ENCODE results near the gene ATP2A1.
"Not testable (repeated sequence)": the region's sequence is repeated elsewhere in the genome, so short reads cannot be mapped to it uniquely, and the experiment has no call there.

ATP2A1 gene

GRCh38 chr16:28926284-28926683 is 48.0 kb downstream of the ATP2A1 start:
- not testable (repeated sequence) for H3K36me3 ChIP-seq (ENCODE audit: control insufficient read depth, insufficient read depth, low read length); H3K27ac ChIP-seq (ENCODE audit: low read depth, low read length); H3K9me3 ChIP-seq (ENCODE audit: control insufficient read depth, insufficient read depth, low read length); H3K9ac ChIP-seq (ENCODE audit: low read depth, low read length); H3K4me1 ChIP-seq (ENCODE audit: control insufficient read depth, insufficient read depth, low read length); H3K27me3 ChIP-seq (ENCODE audit: control insufficient read depth, insufficient read depth, low read length)
- H3K4me3 ChIP-seq (ENCODE audit: low read depth, low read length) = peak overlapping the region; percentile 88

GRCh38 chr16:28927815-28928214 is 49.5 kb downstream of the ATP2A1 start:
- Histone ChIP-seq H3K36me3 (ENCODE audit: control insufficient read depth, insufficient read depth, low read length) (no peaks in the 10 kb centered on the region; the same call in 1 of the 2 replicates), H3K9ac (ENCODE audit: low read depth, low read length) (no peak overlapping the region), H3K4me1 (ENCODE audit: control insufficient read depth, insufficient read depth, low read length) (peaks cover 3% of the 10 kb centered on the region; the same call in 1 of the 2 replicates), H3K27me3 (ENCODE audit: control insufficient read depth, insufficient read depth, low read length) (no peaks in the 10 kb centered on the region), H3K9me3 (ENCODE audit: control insufficient read depth, insufficient read depth, low read length) (no peaks in the 10 kb centered on the region), H3K4me3 (ENCODE audit: low read depth, low read length) (no peak overlapping the region), H3K27ac (ENCODE audit: low read depth, low read length) (no peak overlapping the region)

GRCh38 chr16:28930203-28930602 is 51.9 kb downstream of the ATP2A1 start:
- H3K36me3 ChIP-seq (ENCODE audit: control insufficient read depth, insufficient read depth, low read length) = no peaks in the 10 kb centered on the region
- H3K27me3 ChIP-seq (ENCODE audit: control insufficient read depth, insufficient read depth, low read length) = no peaks in the 10 kb centered on the region
- no peaks in the 10 kb centered on the region for H3K4me1 ChIP-seq (ENCODE audit: control insufficient read depth, insufficient read depth, low read length)
- no peak overlapping the region for H3K4me3 ChIP-seq (ENCODE audit: low read depth, low read length)
- H3K9ac ChIP-seq (ENCODE audit: low read depth, low read length) = no peak overlapping the region
- H3K9me3 ChIP-seq (ENCODE audit: control insufficient read depth, insufficient read depth, low read length) = no peaks in the 10 kb centered on the region
- H3K27ac ChIP-seq (ENCODE audit: low read depth, low read length) = no peak overlapping the region

GRCh38 chr16:28930652-28931051 is 52.4 kb downstream of the ATP2A1 start:
- no peak overlapping the region for H3K9ac ChIP-seq (ENCODE audit: low read depth, low read length)
- no peak overlapping the region for H3K27ac ChIP-seq (ENCODE audit: low read depth, low read length)
- H3K27me3 ChIP-seq (ENCODE audit: control insufficient read depth, insufficient read depth, low read length) = no peaks in the 10 kb centered on the region
- H3K4me1 ChIP-seq (ENCODE audit: control insufficient read depth, insufficient read depth, low read length) = no peaks in the 10 kb centered on the region
- no peaks in the 10 kb centered on the region for H3K36me3 ChIP-seq (ENCODE audit: control insufficient read depth, insufficient read depth, low read length)
- no peak overlapping the region for H3K4me3 ChIP-seq (ENCODE audit: low read depth, low read length)
- H3K9me3 ChIP-seq (ENCODE audit: control insufficient read depth, insufficient read depth, low read length) = no peaks in the 10 kb centered on the region

- no peak within 1 kb of the TSS for H3K27ac ChIP-seq (ENCODE audit: low read depth, low read length)
- H3K9me3 ChIP-seq (ENCODE audit: control insufficient read depth, insufficient read depth, low read length) = no peaks in the 10 kb centered on the region
- no peaks in the 10 kb centered on the region for H3K27me3 ChIP-seq (ENCODE audit: control insufficient read depth, insufficient read depth, low read length)
- no peak within 1 kb of the TSS for H3K9ac ChIP-seq (ENCODE audit: low read depth, low read length)
- H3K36me3 ChIP-seq (ENCODE audit: control insufficient read depth, insufficient read depth, low read length) = no peaks in the 10 kb centered on the region
- peaks cover 4% of the 10 kb centered on the region; the same call in 1 of the 2 replicates for H3K4me1 ChIP-seq (ENCODE audit: control insufficient read depth, insufficient read depth, low read length)
- no peak within 1 kb of the TSS for H3K4me3 ChIP-seq (ENCODE audit: low read depth, low read length)
These were observed 53.5 kb downstream of the ATP2A1 start, which contains the start of gene CD19 for GRCh38 chr16:28931801-28932225. Gene CD19, plus strand, starts transcription at chr16:28931971. Its CDS starts 30 bp downstream, at chr16:28932001.

- H3K27ac ChIP-seq (ENCODE audit: low read depth, low read length) = no peak overlapping the region
These were observed 54.3 kb downstream of the ATP2A1 start for GRCh38 chr16:28932339-28933141.

GRCh38 chr16:28933171-28933570 is 54.9 kb downstream of the ATP2A1 start:
- no peak overlapping the region for H3K27ac ChIP-seq (ENCODE audit: low read depth, low read length)
- no peaks in the 10 kb centered on the region for H3K27me3 ChIP-seq (ENCODE audit: control insufficient read depth, insufficient read depth, low read length)
- no peaks in the 10 kb centered on the region for H3K36me3 ChIP-seq (ENCODE audit: control insufficient read depth, insufficient read depth, low read length)
- peaks cover 4% of the 10 kb centered on the region; the same call in 1 of the 2 replicates for H3K4me1 ChIP-seq (ENCODE audit: control insufficient read depth, insufficient read depth, low read length)
- no peak overlapping the region for H3K9ac ChIP-seq (ENCODE audit: low read depth, low read length)
- H3K4me3 ChIP-seq (ENCODE audit: low read depth, low read length) = no peak overlapping the region
- no peaks in the 10 kb centered on the region for H3K9me3 ChIP-seq (ENCODE audit: control insufficient read depth, insufficient read depth, low read length)

More at GRCh38 chr16:28932339-28933141, 54.3 kb downstream of the ATP2A1 start:
- Histone ChIP-seq H3K4me1 (ENCODE audit: control insufficient read depth, insufficient read depth, low read length) (peaks cover 4% of the 10 kb centered on the region; the same call in 1 of the 2 replicates), H3K9ac (ENCODE audit: low read depth, low read length) (no peak overlapping the region), H3K36me3 (ENCODE audit: control insufficient read depth, insufficient read depth, low read length) (no peaks in the 10 kb centered on the region), H3K27me3 (ENCODE audit: control insufficient read depth, insufficient read depth, low read length) (no peaks in the 10 kb centered on the region), H3K4me3 (ENCODE audit: low read depth, low read length) (no peak overlapping the region), H3K9me3 (ENCODE audit: control insufficient read depth, insufficient read depth, low read length) (no peaks in the 10 kb centered on the region)

- Histone ChIP-seq H3K27me3 (ENCODE audit: control insufficient read depth, insufficient read depth, low read length) (no peaks in the 10 kb centered on the region), H3K9ac (ENCODE audit: low read depth, low read length) (no peak overlapping the region), H3K36me3 (ENCODE audit: control insufficient read depth, insufficient read depth, low read length) (no peaks in the 10 kb centered on the region), H3K4me1 (ENCODE audit: control insufficient read depth, insufficient read depth, low read length) (peaks cover 4% of the 10 kb centered on the region; the same call in 1 of the 2 replicates), H3K9me3 (ENCODE audit: control insufficient read depth, insufficient read depth, low read length) (no peaks in the 10 kb centered on the region), H3K4me3 (ENCODE audit: low read depth, low read length) (no peak overlapping the region), H3K27ac (ENCODE audit: low read depth, low read length) (no peak overlapping the region)
These were observed 57.1 kb downstream of the ATP2A1 start for GRCh38 chr16:28935346-28935745.

- Histone ChIP-seq H3K27ac (ENCODE audit: low read depth, low read length) (no peak overlapping the region), H3K4me3 (ENCODE audit: low read depth, low read length) (peak overlapping the region; percentile 54; the same call in 1 of the 2 replicates), H3K27me3 (ENCODE audit: control insufficient read depth, insufficient read depth, low read length) (no peaks in the 10 kb centered on the region), H3K9me3 (ENCODE audit: control insufficient read depth, insufficient read depth, low read length) (no peaks in the 10 kb centered on the region), H3K36me3 (ENCODE audit: control insufficient read depth, insufficient read depth, low read length) (no peaks in the 10 kb centered on the region), H3K4me1 (ENCODE audit: control insufficient read depth, insufficient read depth, low read length) (peaks cover 4% of the 10 kb centered on the region; the same call in 1 of the 2 replicates), H3K9ac (ENCODE audit: low read depth, low read length) (no peak overlapping the region)
These were observed 57.9 kb downstream of the ATP2A1 start for GRCh38 chr16:28935924-28936783.

GRCh38 chr16:28936784-28937155 is 58.5 kb downstream of the ATP2A1 start:
- H3K4me3 ChIP-seq (ENCODE audit: low read depth, low read length) = no peak overlapping the region
- H3K9me3 ChIP-seq (ENCODE audit: control insufficient read depth, insufficient read depth, low read length) = no peaks in the 10 kb centered on the region
- no peaks in the 10 kb centered on the region for H3K27me3 ChIP-seq (ENCODE audit: control insufficient read depth, insufficient read depth, low read length)
- H3K9ac ChIP-seq (ENCODE audit: low read depth, low read length) = no peak overlapping the region
- peaks cover 4% of the 10 kb centered on the region; the same call in 1 of the 2 replicates for H3K4me1 ChIP-seq (ENCODE audit: control insufficient read depth, insufficient read depth, low read length)
- H3K27ac ChIP-seq (ENCODE audit: low read depth, low read length) = no peak overlapping the region
- H3K36me3 ChIP-seq (ENCODE audit: control insufficient read depth, insufficient read depth, low read length) = no peaks in the 10 kb centered on the region
